Tibial artery (tissue), 4 donors: ENCODE measurements around the gene MAT2A.

Experiments used
- DNase-seq, 2 donors: peaks; one replicate each; pipeline ENCODE4 v3.0.0-alpha.2; 2019
- H3K27ac ChIP-seq, 2 donors: fragments of 200-600 bp; sonication (generic) in 1 of 2; 1 replicate in 1 of 2; 2 replicates in 1 of 2; pipeline ENCODE4 v1.5.1; 2018 to 2019; ENCODE audit warnings: mild to moderate bottlenecking in 1 of 2
- H3K27me3 ChIP-seq, 2 donors: fragments of 200-600 bp; sonication (generic) in 1 of 2; one replicate each; pipeline versions ENCODE4 v1.5.1 to v1.6.0; 2016 to 2019
- H3K36me3 ChIP-seq, 3 donors: fragments of 200-600 bp; sonication (generic) in 2 of 3; one replicate each; pipeline ENCODE4 v1.5.1; 2016 to 2019; ENCODE audit warnings: mild to moderate bottlenecking in 2 of 3
- H3K4me1 ChIP-seq, 4 donors: fragments of 200-600 bp; sonication (generic) in 2 of 4; 1 replicate in 3 of 4; 2 replicates in 1 of 4; pipeline ENCODE4 v1.5.1; 2016 to 2019
- H3K4me3 ChIP-seq, 2 donors: fragments of 200-600 bp; sonication (generic) in 1 of 2; 1 replicate in 1 of 2; 2 replicates in 1 of 2; pipeline ENCODE4 v1.5.1; 2018 to 2019; ENCODE audit warnings: mild to moderate bottlenecking in 2 of 2
- H3K9me3 ChIP-seq, 3 donors: fragments of 200-600 bp; sonication (generic) in 1 of 3; one replicate each; pipeline ENCODE4 v1.5.1; 2016 to 2019
- intact Hi-C: fragments of 100-400 bp; cut with DNase I; formaldehyde crosslinking; loops from one replicate; pipeline ENCODE4 v1.15.0; 2023; ENCODE audit warnings: low total_unique reads
- TF ChIP-seq, protein P1 (sequence below), 2 experiments: fragments of 200-600 bp in 1 of 2; fragments of 450-650 bp in 1 of 2; IDR thresholded peaks; one replicate each; pipeline ENCODE4 v1.5.1; 2017 to 2019; ENCODE audit warnings: antibody characterized with exemption in 2 of 2, mild to moderate bottlenecking in 1 of 2, moderate library complexity in 1 of 2

Gene MAT2A

DNA sequence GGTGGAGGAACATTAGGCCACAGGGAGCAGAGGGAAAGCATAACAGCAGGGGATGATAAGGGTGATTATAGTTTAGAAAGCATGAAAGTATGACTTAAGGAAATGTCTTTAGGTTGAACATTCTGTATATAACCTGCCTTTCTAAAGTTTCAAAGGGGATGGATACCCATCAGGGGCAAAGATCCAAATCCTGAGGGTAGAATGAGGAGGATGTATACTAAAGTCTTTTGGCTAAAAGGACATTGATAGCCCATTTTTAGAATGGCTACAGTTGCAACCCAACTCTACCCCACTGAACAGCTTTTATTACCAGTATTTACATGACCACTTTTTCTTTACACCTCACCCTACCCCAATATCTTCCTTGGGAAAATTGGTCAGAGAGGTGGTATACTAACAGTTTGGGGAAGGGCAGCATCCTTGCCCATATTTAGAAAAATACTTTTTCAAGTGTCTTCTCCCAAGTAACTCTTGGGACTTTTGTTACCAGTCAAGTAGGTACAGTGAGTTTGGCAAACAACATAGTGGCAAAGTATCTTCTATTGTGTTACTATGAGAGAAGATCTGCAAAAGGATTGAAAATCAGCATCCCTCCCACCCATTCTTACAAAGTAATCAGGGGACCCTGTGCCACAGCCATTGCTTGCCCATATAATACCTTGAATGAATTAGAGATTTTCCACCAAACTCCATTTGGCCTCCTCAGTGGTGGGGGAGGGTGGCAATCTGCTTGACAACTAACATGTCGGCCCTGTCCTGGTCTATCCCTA is 8.3 kb downstream of the MAT2A start:
- DNase-seq: no peak
- TF ChIP-seq, protein P1, sequence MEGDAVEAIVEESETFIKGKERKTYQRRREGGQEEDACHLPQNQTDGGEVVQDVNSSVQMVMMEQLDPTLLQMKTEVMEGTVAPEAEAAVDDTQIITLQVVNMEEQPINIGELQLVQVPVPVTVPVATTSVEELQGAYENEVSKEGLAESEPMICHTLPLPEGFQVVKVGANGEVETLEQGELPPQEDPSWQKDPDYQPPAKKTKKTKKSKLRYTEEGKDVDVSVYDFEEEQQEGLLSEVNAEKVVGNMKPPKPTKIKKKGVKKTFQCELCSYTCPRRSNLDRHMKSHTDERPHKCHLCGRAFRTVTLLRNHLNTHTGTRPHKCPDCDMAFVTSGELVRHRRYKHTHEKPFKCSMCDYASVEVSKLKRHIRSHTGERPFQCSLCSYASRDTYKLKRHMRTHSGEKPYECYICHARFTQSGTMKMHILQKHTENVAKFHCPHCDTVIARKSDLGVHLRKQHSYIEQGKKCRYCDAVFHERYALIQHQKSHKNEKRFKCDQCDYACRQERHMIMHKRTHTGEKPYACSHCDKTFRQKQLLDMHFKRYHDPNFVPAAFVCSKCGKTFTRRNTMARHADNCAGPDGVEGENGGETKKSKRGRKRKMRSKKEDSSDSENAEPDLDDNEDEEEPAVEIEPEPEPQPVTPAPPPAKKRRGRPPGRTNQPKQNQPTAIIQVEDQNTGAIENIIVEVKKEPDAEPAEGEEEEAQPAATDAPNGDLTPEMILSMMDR (IDR thresholded peaks at IDR 0.05): no peak
- H3K27me3 ChIP-seq: no peaks in the 10 kb centered on the region
- intact Hi-C loops: no loop called here
- H3K27ac ChIP-seq: no peak overlapping the region
- peaks cover 64 to 79% (median 75%) of the 10 kb centered on the region in 3 donors for H3K36me3 ChIP-seq
- no peaks in the 10 kb centered on the region for H3K9me3 ChIP-seq
- H3K4me3 ChIP-seq: no peak overlapping the region
- H3K4me1 ChIP-seq: peaks cover 0 to 24% (median 12%) of the 10 kb centered on the region in 4 donors

DNA sequence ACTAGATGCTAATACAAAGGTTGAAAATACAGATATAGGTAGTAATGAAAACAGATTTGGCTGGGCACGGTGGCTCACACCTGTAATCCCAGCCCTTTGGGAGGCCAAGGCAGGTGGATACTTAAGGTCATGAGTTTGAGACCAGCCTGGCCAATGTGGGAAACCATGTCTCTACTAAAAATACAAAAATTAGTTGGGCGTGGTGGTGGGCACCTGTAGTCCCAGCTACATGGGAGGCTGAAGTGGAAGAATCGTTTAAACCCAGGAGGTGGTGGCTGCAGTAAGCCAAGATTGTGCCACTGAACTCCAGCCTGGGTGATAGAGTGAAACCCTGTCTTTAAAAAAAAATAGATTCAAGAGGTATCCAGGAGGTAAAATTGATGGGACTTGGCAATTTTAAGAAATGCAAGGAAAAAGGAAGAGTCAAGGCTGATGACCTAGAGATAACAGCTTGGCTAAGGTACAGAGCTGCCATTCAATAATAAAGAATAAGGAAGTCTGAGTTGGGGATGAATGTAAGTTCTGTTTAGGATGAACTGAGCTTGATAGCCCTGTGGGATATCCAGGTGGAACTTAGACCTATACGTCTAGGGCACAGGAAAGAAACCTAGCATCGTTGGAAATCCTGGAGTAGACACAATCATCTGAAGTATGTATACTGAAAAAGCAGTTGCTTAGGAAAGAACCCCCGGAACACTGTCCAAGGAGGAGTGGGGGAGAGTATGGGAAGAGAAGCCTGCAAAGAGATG is 9.1 kb downstream of the MAT2A start:
- Histone ChIP-seq H3K27ac (peak overlapping the region in 1 of 2 donors; percentile 25), H3K27me3 (no peaks in the 10 kb centered on the region), H3K4me1 (peaks cover 0 to 16% (median 4%) of the 10 kb centered on the region in 4 donors), H3K4me3 (no peak overlapping the region), H3K36me3 (peaks cover 64 to 79% (median 75%) of the 10 kb centered on the region in 3 donors), H3K9me3 (no peaks in the 10 kb centered on the region)
- TF ChIP-seq, protein P1 (IDR thresholded peaks at IDR 0.05): no peak
- intact Hi-C loops: no loop called here
- no peak for DNase-seq

DNA sequence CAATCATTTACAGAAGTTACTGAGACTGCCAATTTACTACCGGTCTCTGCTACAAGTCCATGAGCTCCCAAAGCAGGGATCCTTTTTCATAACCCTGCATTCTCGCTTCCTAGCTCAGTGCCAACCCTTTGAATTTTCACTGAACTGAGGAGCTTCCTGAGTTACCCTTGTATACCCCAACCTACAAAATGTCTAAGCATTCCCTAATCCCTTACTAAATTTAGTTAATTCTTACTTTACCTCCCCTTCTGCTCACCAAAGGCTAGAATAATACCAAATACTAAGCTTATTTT is 9.6 kb downstream of the MAT2A start:
- peaks cover 61 to 79% (median 75%) of the 10 kb centered on the region in 3 donors for H3K36me3 ChIP-seq
- no peak for DNase-seq
- peak overlapping the region in 1 of 2 donors; percentile 25 for H3K27ac ChIP-seq
- intact Hi-C loops: no loop called here
- H3K27me3 ChIP-seq: no peaks in the 10 kb centered on the region
- H3K9me3 ChIP-seq: no peaks in the 10 kb centered on the region
- TF ChIP-seq, protein P1 (IDR thresholded peaks at IDR 0.05): no peak
- peaks cover 0 to 11% (median 2%) of the 10 kb centered on the region in 4 donors for H3K4me1 ChIP-seq
- no peak overlapping the region for H3K4me3 ChIP-seq

DNA sequence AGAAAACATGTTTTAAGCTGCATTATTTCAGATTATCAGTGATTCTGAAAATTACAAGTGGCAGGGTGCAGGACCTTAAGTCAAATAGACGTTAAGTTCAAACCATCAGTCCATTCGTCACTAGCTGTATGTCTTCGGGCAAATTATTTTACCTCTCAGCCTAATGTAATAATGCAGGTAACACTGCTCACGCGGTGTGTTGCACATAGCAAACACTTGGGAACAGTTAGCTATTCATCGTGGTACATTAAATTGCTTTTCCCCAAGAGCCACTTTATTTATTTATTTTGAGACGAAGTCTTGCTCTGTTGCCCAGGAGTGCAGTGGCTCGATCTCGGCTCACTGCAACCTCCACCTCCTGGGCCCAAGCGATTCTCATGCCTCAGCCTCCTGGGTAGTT is 10.1 kb downstream of the MAT2A start:
- Histone ChIP-seq H3K4me1 (peaks cover 0 to 8% (median 2%) of the 10 kb centered on the region in 4 donors), H3K4me3 (no peak overlapping the region), H3K36me3 (peaks cover 59 to 79% (median 75%) of the 10 kb centered on the region in 3 donors), H3K27ac (no peak overlapping the region), H3K27me3 (no peaks in the 10 kb centered on the region), H3K9me3 (no peaks in the 10 kb centered on the region)
- no peak for DNase-seq
- intact Hi-C loops: no loop called here
- TF ChIP-seq, protein P1 (IDR thresholded peaks at IDR 0.05): no peak

DNA sequence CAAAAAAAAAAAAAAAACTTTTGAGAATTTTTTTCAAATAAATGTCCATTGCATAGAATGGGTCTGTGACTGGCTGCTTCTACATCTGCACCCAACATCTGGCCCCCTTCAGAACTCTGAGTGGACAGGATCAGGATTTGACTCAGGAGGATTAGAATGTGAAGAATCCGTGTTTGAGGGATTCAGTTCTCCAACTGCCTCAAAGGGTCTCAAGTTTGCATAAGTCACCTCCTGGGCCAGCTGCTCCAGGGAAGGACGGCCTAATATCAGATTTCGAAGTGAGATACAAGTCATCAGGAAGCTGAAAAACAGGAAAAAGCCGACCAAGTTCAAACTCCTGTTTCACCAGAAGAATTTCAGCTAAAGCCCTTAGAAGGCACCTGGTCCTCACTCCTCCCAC is 10.9 kb downstream of the MAT2A start:
- TF ChIP-seq, protein P1 (IDR thresholded peaks at IDR 0.05): no peak
- Histone ChIP-seq H3K36me3 (peaks cover 58 to 79% (median 75%) of the 10 kb centered on the region in 3 donors), H3K4me3 (no peak overlapping the region), H3K27ac (peak overlapping the region in 1 of 2 donors; percentile 8), H3K9me3 (no peaks in the 10 kb centered on the region), H3K4me1 (peaks cover 0 to 1% (median 0%) of the 10 kb centered on the region in 4 donors), H3K27me3 (no peaks in the 10 kb centered on the region)
- intact Hi-C loops: no loop called here
- no peak for DNase-seq
